Measurements from ENCODE around the gene SHLD1.

SHLD1 gene

DNA sequence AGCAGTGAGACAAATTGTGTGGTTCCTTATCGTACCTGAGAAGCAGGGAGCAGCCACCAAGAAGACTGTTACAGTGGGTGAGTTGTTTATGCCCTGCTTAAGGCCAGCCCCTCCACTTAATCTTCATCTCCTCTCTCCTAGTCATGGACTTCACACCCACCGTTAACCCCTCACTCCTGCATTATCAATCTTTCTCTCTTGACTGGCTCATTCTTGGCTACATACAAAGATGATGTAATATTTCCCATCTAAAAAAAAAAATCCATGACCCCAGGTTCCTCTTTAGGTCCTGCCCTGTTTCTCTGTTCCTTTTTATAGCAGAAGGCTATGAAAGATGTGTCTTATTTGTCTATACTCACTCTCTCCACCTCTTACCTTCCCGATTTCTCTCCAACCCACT is 72.4 kb downstream of the SHLD1 start:
- DNase-seq: no peak

- no peak for DNase-seq
These were observed 75.0 kb downstream of the SHLD1 start for GRCh38 chr20:5825130-5825719.

- no peak for DNase-seq
These were observed 77.1 kb downstream of the SHLD1 start for GRCh38 chr20:5827098-5827853.

GRCh38 chr20:5827861-5828260 is 77.7 kb downstream of the SHLD1 start:
- no peak for DNase-seq

GRCh38 chr20:5829241-5829809 is 79.1 kb downstream of the SHLD1 start:
- DNase-seq: no peak

GRCh38 chr20:5831539-5832237 is 81.5 kb downstream of the SHLD1 start:
- no peak for DNase-seq

GRCh38 chr20:5833309-5833941 is 83.2 kb downstream of the SHLD1 start:
- DNase-seq: no peak

DNA sequence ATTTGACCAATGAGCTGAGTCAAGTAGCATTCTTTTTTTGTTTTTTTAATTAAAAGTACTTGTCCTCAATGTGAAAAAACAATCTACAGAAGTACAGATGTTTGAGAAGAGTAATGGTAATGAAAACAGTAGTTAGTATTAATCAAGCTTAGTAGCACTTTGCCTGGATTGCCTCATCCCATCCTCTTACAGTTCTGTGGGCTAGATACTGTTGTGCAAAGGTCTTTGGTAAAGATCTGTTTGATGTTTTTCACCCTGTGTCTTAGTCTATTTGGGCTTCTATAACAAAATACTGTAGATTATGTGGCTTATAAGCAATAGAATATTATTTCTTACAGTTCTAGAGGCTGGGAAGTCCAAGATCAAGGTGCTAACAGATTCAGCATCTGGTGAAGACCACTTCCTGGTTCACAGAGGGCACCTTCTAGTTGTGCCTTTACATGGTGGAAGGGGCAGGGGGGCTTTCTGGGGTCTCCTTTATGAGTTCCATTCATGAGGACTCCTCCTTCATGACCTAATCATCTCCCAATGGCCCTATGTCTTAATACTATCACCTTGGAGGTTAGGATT is 84.3 kb downstream of the SHLD1 start:
- no peak for DNase-seq

DNA sequence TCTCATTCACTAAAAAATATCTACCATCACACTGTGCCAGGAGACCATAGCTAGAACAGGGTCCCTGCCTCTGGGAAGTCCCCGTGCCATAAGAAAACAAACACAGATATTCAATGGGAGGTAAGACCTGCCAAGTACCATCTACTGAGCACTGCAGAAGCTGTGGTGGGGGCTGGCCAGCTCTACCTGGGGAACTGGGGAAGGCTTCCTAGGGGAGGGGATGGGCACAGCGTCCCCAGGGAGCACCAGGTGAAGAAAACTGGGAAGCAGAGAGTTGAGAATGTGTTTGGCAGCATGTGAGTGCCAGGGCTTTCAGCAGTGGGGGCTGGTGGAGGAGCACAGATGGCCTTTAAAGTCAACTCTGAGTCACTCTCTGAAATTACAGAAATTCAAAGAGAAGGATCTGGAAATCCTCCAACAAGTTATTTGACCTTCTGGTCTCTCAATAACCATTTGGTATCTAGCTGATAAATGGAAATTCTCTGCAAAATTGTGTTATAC is 85.2 kb downstream of the SHLD1 start:
- no peak for DNase-seq

DNA sequence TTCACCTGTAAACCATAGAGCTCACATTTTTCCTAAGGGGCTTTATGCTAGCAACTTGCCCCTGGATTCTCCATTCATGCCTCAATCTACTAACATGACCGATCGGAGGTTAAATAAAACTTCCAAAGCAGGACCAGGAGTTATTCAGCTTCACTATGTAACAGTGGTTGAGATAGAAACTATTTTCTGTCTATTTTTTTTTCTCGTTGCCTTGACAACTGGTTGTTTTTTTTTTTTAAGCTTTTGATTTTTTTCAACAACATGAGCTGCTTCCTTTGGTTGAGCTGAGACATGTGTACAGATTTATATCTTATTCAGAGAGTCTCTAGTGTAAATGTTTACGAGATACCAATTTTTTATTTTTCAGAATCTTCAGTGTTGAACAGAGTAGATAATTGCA is 85.7 kb downstream of the SHLD1 start:
- DNase-seq: no peak

DNA sequence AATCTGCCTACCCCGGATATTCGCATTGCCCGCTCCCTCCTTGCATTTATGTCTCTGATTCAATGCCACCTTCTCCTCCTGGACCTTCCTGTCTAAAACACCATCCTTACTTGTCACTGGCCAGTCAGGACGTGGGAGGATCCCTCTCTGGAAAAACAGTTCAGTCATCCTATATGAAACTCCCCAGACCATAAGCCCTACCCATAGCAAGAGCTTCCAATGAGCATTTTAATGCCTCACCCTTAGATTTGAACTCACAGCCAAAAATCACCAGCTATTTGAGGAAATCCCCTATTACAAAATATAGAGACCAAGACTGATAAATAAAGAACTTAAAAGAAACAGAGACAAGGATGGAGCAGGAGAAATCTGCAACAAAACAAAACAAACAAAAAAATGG is 86.4 kb downstream of the SHLD1 start:
- no peak for DNase-seq

GRCh38 chr20:5840411-5841002 is 90.3 kb downstream of the SHLD1 start:
- DNase-seq: no peak

DNA sequence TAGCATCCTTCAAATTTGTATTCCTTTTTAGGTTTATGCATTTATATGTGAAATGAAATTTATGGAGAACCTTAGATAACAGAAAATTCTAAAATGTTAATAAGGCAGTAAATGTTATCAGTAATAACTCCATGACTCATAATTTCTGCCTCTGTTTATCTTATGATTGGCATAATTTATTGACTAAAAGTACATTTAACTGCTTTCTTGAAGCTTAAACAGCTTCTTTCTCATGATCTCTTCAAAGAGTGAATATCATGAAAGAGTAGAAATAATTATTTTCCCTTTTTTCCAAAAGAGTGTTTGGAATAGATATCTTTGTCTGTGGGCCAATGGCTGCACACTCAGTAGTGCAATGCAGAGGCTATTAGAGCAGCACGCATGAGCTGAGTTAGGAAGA is 91.3 kb downstream of the SHLD1 start:
- no peak for DNase-seq

- DNase-seq: no peak
These were observed 92.3 kb downstream of the SHLD1 start for GRCh38 chr20:5842465-5842864.

DNA sequence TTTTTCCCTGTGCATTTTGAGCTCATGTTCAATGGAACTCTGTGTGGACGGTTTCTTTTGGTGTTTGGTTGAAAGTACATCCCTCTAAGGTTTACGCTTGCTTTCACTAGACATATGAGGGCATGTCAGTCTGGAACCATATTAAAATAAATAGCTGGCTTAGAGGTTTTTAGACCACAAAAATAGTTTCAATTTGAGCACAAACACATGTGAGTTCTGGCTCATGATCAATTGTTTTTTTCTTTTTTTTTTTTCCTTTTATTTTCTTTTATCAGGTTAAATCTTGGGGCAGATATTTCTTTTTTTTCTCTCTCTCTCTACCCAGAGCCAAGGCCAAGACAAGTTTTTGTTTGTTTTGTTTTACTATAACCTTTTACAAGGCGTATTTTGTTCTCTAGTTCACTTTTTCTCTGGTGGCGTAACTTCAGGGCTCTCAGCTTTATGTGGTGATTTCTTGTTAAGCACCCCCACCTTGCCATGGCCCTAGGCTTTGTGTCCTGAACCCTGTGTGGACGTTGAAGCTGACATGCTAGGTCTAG is 92.9 kb downstream of the SHLD1 start:
- no peak for DNase-seq

GRCh38 chr20:5844063-5844681 is 94.0 kb downstream of the SHLD1 start:
- no peak for DNase-seq

- no peak for DNase-seq
These were observed 95.7 kb downstream of the SHLD1 start for GRCh38 chr20:5845681-5846615.

DNA sequence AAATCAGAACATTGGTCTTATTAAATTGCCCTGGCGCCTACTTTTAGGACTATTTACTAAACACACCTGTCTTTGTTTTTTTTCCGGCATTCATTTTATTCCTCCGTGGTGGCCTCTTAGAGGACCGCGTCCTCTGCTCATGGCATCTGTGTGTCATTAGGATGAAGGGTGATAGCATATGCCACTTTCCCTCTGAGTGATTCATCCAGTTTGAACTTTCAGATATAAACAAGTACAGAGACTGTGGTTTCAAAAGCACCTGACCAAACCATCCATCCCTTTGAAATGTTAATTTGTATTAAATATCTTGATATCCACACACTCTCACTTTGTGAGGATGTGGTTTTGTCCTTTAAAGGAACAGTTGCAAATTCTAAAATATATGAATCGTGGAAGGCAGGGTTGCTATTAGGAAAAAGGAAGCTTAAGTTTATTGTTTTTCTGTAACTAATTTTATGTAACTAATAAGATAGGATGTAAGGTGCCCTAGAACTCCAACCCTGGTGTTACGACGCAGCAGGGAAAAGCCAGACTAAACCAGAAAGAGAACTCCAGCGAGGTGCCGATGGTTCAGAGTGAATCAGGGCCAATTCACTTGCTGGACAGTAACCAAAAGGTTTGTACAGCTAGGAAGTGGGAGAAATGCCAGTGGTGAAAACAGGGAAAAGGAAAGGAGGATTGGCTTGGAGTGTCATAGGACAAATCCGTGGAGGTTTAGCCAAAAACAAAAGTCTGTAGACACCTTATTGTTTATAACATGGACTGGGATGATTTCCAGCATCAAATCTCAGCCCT is 98.7 kb downstream of the SHLD1 start:
- no peak for DNase-seq

DNA sequence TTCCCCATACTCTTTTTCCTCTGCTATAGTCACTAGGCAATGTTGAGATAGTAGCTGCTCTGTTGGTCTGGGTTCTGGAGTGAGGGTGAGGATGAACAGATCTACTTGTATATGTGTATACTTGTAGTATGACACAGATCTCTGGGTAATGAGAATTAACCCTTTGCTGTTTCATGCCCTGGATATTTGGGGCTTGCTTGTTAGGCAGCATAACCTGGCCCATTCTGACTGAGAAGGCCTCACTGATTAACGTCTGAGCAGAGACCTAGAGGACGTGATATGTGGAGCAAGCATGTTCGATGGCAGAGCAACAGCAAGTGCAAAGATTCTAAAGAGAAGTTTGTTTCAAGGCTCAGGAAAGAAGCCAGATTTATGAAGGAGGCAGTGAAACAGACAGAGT is 105.7 kb downstream of the SHLD1 start:
- DNase-seq: no peak

DNA sequence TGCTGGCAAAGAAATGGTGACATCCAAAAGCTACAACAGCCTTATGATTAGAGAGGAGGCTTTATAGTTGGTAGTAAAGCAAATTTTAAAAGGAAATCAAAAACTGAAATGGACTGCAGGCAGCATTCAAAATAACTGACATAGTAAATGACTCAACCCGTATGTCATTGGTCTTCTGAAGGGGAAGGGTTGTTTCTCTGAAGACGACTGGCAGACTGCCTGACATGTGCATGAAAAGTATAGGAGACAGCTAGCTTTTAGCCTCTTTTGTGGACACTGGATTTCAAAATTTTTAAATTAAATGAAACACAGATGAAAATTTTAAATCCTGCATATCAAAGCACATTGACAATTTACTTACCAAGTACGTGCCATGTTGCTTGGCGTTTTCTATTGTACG is 109.4 kb downstream of the SHLD1 start:
- DNase-seq: no peak

Data from RPMI8226 (cell line).